ENCODE results near the gene TEX13A.

DNA sequence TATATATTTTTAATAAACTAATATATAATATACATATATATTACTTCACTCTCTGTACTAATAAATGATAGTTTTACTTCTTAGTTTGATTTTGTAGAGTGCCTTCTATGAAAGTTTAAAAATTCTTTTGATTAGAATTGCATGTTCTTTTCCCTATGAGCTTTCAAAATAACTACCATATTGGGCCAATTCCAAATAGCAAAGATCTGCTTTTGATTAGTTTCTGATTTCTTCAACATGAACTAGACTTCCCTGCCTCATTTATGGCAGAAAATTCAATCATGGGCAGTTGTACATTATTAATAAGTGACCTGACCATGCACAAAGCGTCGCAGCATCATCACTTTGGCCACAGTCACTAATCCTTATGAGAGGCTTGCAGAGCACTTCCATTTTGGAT lies 48.9 kb upstream of the TEX13A start:
- TF ChIP-seq SUZ12 (IDR thresholded peaks at IDR 0.05) (no peak), LEF1 (IDR thresholded peaks at IDR 0.05; ENCODE audit: borderline replicate concordance) (no peak), FOXK2 (IDR thresholded peaks at IDR 0.05) (no peak)
